HL-60 (cell line): Measurements from ENCODE around the gene IL1R1.

ENCODE experiments used
- DNase-seq, 2 experiments: peaks; one replicate each; pipeline ENCODE4 v3.0.0-alpha.2; 2010 to 2020; ENCODE audit warnings: low read depth in 1 of 2, low spot score in 1 of 2
- H3K27ac ChIP-seq: fragments of 250-450 bp; sonication (Bioruptor Pico); replicated peaks from 2 replicates; pipeline ENCODE4 v1.5.1; 2020; ENCODE audit warnings: mild to moderate bottlenecking, moderate library complexity
- H3K27me3 ChIP-seq: fragments of 250-450 bp; sonication (Bioruptor Pico); 2 replicates; pipeline ENCODE4 v1.5.1; 2021; ENCODE audit warnings: mild to moderate bottlenecking, moderate library complexity; ENCODE audit not compliant: insufficient read depth, poor library complexity, severe bottlenecking
- H3K4me3 ChIP-seq: replicated peaks from 2 replicates; pipeline ENCODE4 v1.5.1; 2011; ENCODE audit warnings: mild to moderate bottlenecking, control low read depth, low read length; ENCODE audit not compliant: insufficient read depth
- GABPA ChIP-seq: IDR thresholded peaks from 2 replicates; pipeline ENCODE4 v1.6.1; 2012; ENCODE audit warnings: low read depth
- POLR2AphosphoS5 ChIP-seq: IDR thresholded peaks from 2 replicates; pipeline ENCODE4 v1.6.1; 2012; ENCODE audit warnings: low read depth
- SPI1 ChIP-seq: IDR thresholded peaks from 2 replicates; pipeline ENCODE4 v1.6.1; 2012; ENCODE audit warnings: low read depth, mild to moderate bottlenecking, borderline replicate concordance
- TF ChIP-seq, protein P1 (sequence below): IDR thresholded peaks from 2 replicates; pipeline ENCODE4 v1.6.1; 2012; ENCODE audit warnings: low read depth; ENCODE audit not compliant: insufficient replicate concordance
- TF ChIP-seq, protein P2 (sequence below): IDR thresholded peaks from one replicate; pipeline ENCODE4 v1.5.1; 2011; ENCODE audit warnings: low read length, control low read depth, inconsistent platforms; ENCODE audit not compliant: insufficient read depth

IL1R1 gene

DNA sequence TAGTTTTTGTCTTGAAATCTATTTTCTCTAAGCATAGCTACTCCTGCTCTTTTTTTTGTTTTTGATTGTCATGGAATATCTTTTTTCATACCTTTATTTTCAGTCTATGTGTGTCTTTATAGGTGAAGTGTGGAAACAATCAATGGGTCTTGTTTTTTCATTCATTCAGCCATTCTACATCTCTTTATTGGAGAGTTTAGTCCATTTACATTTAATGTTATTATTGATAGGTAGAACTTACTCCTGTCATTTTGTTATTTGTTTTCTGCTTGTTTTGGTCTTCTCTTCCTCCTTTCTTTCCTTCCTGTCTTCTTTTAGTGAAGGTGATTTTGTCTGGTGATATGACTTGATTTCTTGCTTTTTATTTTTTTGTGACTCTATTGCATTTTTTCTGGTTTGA is 62.1 kb downstream of the IL1R1 start:
- DNase-seq = no peak
- Histone ChIP-seq H3K4me3 (no peak overlapping the region), H3K27ac (no peak overlapping the region), H3K27me3 (no peaks in the 10 kb centered on the region)
- no peak for TF ChIP-seq SPI1
- TF ChIP-seq POLR2AphosphoS5 = no peak
- TF ChIP-seq, protein P1, sequence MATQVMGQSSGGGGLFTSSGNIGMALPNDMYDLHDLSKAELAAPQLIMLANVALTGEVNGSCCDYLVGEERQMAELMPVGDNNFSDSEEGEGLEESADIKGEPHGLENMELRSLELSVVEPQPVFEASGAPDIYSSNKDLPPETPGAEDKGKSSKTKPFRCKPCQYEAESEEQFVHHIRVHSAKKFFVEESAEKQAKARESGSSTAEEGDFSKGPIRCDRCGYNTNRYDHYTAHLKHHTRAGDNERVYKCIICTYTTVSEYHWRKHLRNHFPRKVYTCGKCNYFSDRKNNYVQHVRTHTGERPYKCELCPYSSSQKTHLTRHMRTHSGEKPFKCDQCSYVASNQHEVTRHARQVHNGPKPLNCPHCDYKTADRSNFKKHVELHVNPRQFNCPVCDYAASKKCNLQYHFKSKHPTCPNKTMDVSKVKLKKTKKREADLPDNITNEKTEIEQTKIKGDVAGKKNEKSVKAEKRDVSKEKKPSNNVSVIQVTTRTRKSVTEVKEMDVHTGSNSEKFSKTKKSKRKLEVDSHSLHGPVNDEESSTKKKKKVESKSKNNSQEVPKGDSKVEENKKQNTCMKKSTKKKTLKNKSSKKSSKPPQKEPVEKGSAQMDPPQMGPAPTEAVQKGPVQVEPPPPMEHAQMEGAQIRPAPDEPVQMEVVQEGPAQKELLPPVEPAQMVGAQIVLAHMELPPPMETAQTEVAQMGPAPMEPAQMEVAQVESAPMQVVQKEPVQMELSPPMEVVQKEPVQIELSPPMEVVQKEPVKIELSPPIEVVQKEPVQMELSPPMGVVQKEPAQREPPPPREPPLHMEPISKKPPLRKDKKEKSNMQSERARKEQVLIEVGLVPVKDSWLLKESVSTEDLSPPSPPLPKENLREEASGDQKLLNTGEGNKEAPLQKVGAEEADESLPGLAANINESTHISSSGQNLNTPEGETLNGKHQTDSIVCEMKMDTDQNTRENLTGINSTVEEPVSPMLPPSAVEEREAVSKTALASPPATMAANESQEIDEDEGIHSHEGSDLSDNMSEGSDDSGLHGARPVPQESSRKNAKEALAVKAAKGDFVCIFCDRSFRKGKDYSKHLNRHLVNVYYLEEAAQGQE = no peak
- TF ChIP-seq, protein P2, sequence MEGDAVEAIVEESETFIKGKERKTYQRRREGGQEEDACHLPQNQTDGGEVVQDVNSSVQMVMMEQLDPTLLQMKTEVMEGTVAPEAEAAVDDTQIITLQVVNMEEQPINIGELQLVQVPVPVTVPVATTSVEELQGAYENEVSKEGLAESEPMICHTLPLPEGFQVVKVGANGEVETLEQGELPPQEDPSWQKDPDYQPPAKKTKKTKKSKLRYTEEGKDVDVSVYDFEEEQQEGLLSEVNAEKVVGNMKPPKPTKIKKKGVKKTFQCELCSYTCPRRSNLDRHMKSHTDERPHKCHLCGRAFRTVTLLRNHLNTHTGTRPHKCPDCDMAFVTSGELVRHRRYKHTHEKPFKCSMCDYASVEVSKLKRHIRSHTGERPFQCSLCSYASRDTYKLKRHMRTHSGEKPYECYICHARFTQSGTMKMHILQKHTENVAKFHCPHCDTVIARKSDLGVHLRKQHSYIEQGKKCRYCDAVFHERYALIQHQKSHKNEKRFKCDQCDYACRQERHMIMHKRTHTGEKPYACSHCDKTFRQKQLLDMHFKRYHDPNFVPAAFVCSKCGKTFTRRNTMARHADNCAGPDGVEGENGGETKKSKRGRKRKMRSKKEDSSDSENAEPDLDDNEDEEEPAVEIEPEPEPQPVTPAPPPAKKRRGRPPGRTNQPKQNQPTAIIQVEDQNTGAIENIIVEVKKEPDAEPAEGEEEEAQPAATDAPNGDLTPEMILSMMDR = no peak
- no peak for TF ChIP-seq GABPA

DNA sequence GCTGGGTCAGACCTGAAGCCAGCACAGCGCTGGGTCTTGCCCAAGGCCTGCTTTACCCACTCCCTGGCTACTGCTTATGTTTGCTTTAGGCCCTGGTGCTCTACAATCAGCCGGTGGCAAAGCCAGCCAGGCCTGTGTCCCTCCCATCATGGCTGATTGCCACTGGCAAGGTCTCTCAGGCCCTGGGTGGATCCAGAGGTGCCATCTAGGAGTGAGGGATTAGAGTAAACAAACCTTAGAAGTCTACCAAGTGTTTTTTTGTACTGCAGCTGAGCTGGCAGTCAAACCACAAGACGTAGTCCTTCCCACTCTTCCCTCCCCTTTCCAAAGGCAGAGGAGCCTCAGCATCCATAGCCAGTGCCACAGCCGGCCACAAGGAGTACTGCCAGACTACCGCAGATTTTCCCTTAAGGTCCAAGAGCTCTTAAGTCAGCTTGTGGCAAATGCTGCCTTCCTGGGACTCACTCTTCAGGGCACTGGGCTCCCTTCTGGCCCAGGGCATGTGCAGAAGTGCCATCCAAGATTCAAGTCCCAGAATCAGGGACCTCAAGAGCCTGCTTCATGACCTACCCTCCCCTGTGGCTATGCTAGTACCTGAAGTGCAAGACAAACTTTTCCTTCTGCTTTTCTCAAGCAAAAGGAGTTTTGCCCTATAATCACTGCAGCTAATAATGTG is 64.3 kb downstream of the IL1R1 start:
- Histone ChIP-seq H3K27ac (no peak overlapping the region), H3K27me3 (no peaks in the 10 kb centered on the region), H3K4me3 (no peak overlapping the region)
- TF ChIP-seq GABPA (no peak), POLR2AphosphoS5 (no peak), SPI1 (no peak)
- TF ChIP-seq, protein P1 = no peak
- TF ChIP-seq, protein P2 = no peak
- no peak for DNase-seq

DNA sequence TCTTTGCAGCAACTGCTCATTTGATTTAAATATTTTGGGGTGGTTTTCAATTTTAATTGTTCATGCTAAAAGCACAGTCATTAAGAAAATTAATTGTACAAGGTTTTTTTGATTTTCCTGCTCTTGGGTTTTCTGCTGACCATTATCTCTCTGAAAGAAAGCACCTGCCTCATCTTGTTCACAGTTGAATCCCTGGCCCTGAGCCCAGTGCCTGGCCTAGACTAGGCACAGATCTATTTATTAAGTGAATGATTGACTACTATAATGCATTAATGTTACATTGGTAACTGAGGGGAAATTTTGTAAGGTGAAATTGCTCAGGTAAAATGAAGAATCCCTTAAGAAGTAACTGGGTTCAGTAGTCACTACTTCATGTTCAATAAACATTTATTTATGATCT is 66.2 kb downstream of the IL1R1 start:
- Histone ChIP-seq H3K27ac (no peak overlapping the region), H3K4me3 (no peak overlapping the region), H3K27me3 (no peaks in the 10 kb centered on the region)
- DNase-seq = no peak
- TF ChIP-seq SPI1 = no peak
- TF ChIP-seq, protein P2 = no peak
- no peak for TF ChIP-seq GABPA
- TF ChIP-seq, protein P1 = no peak
- no peak for TF ChIP-seq POLR2AphosphoS5
